ENCODE results near the gene MLPH.

GRCh38 chr2:237594514-237594871 lies 107.4 kb downstream of the MLPH start:
- TF ChIP-seq POLR2AphosphoS5 (IDR thresholded peaks at IDR 0.05; ENCODE audit: insufficient read depth in 1 of 2, low read depth in 1 of 2) (no peak), CTCF (IDR thresholded peaks at IDR 0.05) (no peak)
